ENCODE results near the gene SLC6A6. TPM values are rescaled to one million over a fixed set of nuclear protein-coding genes. Genes with fewer than 3 reads are reported as not detected.

Gene SLC6A6
- total RNA-seq, 1 donor, result 33.2 TPM

- no peak for DNase-seq (ENCODE audit: low read depth)
- TF ChIP-seq CTCF (IDR thresholded peaks at IDR 0.05; ENCODE audit: insufficient read depth, low read depth, low read length), result no peak
Observed at GRCh38 chr3:14517601-14518431, 115.4 kb downstream of the SLC6A6 start.

GRCh38 chr3:14518432-14518802, 116.0 kb downstream of the SLC6A6 start:
- no peak for DNase-seq (ENCODE audit: low read depth)
- TF ChIP-seq CTCF (IDR thresholded peaks at IDR 0.05; ENCODE audit: insufficient read depth, low read depth, low read length), result no peak
- no peak overlapping the region for H3K4me3 ChIP-seq (ENCODE audit: low read depth, low read length)

More at GRCh38 chr3:14517601-14518431, 115.4 kb downstream of the SLC6A6 start:
- H3K4me3 ChIP-seq (ENCODE audit: low read depth, low read length), result no peak overlapping the region

GRCh38 chr3:14518893-14519292, 116.5 kb downstream of the SLC6A6 start:
- no peak overlapping the region for H3K4me3 ChIP-seq (ENCODE audit: low read depth, low read length)
- no peak for DNase-seq (ENCODE audit: low read depth)
- TF ChIP-seq CTCF (IDR thresholded peaks at IDR 0.05; ENCODE audit: insufficient read depth, low read depth, low read length), result no peak

- no peak for DNase-seq (ENCODE audit: low read depth)
- no peak overlapping the region for H3K4me3 ChIP-seq (ENCODE audit: low read depth, low read length)
- TF ChIP-seq CTCF (IDR thresholded peaks at IDR 0.05; ENCODE audit: insufficient read depth, low read depth, low read length), result no peak
Observed at GRCh38 chr3:14519406-14519805, 117.0 kb downstream of the SLC6A6 start.

- no peak for DNase-seq (ENCODE audit: low read depth)
- H3K4me3 ChIP-seq (ENCODE audit: low read depth, low read length), result no peak overlapping the region
- no peak for TF ChIP-seq CTCF (IDR thresholded peaks at IDR 0.05; ENCODE audit: insufficient read depth, low read depth, low read length)
Observed at GRCh38 chr3:14520149-14520548, 117.7 kb downstream of the SLC6A6 start.

- no peak for DNase-seq (ENCODE audit: low read depth)
- no peak for TF ChIP-seq CTCF (IDR thresholded peaks at IDR 0.05; ENCODE audit: insufficient read depth, low read depth, low read length)
- H3K4me3 ChIP-seq (ENCODE audit: low read depth, low read length), result no peak overlapping the region
Observed at GRCh38 chr3:14520967-14521366, 118.6 kb downstream of the SLC6A6 start.

- no peak overlapping the region for H3K4me3 ChIP-seq (ENCODE audit: low read depth, low read length)
- TF ChIP-seq CTCF (IDR thresholded peaks at IDR 0.05; ENCODE audit: insufficient read depth, low read depth, low read length), result no peak
- DNase-seq (ENCODE audit: low read depth), result no peak
Observed at GRCh38 chr3:14521611-14522010, 119.2 kb downstream of the SLC6A6 start.

Measured in fibroblast of villous mesenchyme (primary cell).